ENCODE measurements around the gene TCF15.

Gene TCF15

DNA sequence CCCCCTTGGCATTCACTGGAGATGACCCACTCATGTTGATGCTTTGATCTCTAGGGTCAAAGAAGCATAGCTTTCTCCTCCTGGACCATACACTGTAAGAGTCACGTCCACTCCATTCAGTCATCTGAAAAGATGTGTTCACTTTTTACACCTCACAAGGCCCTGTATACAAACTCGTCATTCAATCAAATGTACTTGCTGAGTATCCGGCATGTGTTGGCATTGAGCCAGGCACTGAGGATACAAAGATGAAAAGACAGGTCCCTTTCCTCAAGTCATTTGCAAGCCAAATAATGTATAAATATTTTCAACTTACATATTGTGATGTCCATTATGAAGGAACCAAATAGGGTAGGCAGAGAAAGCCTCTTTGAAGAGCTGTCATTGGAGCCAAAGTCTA lies 34.0 kb downstream of the TCF15 start:
- DNase-seq: peak in 1 of 3 experiments; percentile 35

DNA sequence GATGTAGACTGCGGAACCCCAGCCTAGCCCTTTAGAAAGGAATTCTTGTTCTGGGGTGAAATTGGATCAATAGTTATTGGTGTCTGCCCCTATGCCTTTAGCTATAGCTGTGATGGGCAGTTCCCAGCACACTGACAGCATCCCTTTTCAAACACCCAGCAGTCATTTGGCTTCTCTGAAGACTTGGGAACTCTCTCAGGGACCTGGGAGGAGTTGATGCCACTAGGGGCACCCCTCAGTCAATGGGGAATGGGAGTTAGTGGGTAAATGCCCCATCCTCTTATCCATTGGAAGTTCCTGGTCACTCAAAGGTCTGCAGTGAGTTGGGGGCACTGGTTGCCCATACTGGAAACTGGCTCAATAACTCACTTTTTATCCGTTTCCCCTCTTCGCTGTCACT lies 34.9 kb downstream of the TCF15 start:
- no peak for DNase-seq

DNA sequence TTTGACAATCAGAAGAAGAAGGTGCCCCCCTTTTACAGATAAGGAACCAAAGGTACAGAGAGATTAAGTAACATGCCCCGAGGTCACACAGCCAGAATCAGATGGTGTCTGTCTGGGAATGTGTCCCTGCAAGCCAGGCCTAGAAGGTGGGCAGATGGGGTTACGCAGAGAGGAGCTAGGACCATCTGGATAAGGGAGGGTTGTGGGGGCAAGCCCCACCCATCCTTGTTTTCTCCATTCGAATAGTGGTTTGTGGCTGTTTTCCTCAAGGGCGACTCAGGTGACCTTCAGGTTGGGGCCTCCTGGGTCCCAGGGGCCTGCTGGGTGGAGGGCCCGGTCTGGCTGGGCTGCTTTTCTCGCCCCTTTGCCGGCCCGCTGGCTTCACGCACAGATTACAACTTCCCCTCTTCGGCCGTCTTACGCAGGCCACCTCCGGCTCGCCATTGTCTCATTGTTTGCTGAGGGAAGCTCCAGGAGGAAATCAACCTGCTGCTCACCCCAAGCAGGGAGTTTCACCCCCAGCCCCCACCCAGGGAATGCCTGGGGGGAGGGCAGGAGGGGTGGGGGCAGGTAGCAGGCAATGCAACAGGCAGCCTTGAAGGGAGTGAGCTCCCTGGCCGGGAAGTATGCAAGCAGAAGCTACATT lies 35.7 kb downstream of the TCF15 start:
- DNase-seq: peak in 1 of 3 experiments; percentile 27

DNA sequence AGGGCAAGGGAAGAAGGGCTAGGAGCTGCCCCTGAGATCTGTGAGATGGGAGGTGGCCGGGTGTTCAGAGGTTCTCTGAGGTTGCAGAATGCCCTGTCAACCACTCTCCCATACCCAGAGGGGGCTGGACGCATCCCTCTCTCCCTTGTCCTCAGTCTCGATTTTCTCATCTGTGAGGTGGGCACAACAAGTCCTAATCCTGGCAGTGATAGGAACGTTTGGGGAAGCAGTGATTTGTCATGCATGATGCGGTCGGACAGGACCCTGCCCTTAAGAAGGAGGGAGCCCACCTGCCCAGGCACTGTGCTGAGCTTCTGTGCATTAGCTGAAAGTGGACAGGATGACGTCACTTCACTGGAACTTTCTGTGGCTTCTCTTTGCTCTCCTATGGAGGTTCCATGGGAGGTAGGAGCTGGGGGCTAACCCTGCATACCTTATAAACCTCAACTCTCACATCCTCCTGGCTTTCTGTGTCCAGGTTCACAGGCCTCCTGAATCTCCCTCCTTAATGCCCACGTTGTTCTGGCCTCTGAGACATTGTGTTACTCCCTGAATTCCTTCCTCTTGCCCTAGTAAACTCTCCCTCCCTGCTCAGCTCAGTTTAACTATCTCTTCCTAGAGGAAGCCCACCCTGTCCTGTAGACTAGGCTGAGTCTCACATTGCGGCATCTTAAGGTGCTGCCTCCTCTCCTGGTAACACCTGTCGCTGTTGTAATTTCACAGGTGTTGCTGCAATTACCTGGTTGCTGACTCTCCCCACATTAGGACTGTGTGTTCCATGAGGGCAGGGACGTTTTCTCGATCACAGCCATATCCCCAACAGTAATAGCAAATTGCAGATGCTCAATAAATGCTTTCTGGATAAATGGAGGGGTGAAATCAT lies 36.5 kb downstream of the TCF15 start:
- no peak for DNase-seq

DNA sequence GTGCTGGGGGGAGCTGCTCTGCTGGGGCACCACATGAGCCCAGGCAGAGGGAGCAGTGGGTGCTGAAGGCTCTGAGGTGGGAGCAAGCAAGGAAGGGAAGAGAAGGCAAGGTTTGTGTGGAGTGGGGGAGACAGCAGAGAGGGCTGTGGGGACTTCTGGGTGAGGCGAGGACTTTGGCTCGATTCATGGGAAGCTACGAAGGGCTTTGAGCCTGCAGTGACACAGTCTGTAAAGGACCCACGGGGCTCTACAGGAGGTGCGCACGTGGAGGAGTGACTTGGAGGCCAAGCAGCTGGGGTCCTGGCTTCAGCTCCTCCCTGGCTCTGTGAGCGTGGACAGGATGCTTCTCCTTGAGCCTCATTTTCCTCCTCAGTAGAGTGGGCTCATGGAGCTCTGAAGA lies 37.4 kb downstream of the TCF15 start:
- DNase-seq: no peak

DNA sequence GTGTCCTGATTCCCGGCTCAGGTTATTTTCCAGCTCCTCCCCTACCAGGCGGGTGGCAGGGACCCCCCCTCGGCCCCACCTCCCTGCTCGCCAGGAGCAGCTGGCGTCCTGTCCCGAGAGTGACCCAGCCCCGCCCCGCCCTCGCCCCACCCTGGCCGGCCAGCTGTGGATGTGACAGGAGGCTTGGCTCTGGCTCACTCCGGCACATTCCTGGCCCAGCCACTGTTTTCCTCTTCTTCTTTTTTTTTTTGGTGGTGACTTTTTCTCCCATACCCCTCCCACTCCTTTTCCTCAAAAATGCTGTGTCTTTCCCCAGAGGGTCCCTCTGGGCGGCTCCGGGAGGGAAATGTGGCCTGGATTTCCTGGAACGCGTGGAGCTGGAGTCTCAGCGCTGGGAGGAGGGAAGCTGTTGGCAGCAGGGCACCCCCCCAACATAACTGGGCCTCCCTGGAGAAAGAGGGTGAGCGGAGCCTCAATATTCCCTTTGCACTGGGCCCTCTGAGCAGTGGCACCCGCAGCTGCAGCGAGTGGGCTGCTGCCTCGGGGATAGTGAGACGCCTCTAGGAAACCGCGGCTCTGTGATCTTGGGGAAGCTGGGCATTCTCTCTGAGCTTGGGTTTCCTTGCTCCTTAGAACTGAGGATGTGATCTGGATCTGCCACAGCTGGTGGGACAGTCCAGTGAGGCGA lies 38.2 kb downstream of the TCF15 start:
- DNase-seq: no peak

DNA sequence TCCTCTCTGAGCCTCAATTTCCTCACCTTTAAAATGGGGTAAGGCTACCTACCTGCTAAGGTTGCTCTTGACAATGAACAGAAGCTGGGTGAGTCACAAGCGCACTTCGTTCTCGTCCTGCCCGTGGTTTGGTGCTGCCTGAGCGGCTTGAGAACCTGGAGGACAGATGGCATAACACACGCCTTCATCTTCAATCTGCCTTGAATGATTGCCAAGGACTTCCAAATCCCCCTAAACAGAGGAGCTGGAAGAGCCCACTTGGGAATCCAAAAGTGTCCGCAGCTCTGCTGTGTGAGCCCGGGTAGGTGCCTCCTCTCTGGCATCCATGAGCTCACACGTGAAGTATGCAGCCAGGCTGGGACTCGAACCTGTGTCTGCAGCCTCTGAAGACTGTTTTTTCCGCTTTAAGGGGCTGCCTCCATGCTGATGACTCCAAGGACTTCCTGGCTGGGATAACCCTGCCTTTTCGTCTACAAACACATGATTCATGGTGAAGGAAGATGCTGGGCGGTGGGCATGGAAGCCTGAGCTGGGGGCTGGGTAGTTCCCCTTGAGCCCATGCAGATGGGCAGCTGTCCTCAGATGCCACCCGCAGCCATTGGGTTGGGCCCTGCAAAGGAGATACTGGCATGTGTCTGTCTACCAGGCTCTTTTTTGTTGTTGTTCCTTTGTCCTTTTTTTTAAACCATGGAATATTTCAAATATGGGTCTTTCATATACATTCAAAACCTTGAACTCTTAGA lies 41.3 kb downstream of the TCF15 start:
- DNase-seq: no peak

DNA sequence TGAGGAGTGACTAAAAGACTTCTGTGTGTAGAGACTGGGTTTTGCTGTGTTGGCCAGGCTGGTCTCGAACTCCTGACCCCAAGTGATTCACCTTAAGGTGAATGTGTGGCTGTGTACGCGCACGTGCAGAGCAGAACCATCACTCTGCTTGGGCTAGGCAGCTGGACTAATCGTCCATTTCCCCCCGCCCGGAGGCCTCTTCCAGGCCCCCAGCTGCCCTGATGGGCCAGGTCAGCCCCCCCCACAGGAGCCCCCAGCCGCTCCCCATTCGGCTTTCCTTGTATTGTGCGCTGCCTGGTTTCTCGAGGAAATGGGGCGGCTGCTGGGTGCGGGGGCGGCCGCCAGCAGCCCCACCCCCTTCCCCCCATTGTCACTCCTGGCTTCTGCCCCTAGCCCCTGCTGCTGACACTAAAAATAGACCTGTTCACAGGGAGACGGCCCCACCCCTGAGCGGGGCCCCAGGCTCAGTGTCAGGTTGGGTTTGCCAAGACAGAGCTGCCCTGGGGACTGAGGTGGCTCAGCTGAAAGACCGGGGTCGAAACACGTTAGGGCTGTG lies 41.9 kb downstream of the TCF15 start:
- DNase-seq: no peak

DNA sequence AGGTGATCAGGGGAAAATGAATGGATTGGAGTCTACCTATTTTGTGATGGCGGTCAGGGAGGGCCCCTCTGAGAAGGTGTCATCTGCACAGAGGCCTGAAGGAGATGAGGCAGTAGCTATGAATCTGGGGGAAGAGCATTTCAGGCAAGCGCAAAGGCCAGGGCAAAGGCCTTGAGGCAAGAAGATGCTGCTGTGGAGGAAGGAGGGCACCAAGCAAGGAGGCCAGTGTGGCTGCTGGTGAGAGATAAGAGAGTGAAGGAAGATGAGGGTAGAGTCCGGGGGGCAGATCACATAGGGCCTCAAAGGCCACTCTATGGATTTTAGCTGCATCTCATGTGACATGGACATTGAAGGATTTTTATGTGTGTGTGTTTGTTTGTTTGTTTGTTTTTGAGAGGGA lies 45.9 kb downstream of the TCF15 start:
- DNase-seq: no peak

DNA sequence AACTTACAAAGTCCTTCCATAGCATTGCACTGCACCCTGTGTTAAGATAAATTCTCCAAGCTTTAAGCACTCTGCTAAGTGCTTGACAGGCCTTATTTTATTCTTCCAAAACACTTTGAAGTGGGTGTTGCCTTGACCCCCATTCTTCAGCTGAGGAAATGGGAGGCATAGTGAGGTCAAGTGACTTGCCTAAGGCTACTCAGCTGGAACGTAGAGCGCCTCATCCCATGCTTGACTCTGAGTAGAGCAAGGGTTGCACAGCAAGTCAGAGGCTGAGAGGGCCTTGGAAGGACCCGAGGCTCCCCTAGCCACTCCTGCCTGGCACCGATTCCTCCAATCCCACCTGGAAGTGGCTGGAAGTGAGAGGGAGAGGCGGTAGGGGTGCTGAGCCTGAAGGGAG lies 46.9 kb downstream of the TCF15 start:
- DNase-seq: no peak

DNA sequence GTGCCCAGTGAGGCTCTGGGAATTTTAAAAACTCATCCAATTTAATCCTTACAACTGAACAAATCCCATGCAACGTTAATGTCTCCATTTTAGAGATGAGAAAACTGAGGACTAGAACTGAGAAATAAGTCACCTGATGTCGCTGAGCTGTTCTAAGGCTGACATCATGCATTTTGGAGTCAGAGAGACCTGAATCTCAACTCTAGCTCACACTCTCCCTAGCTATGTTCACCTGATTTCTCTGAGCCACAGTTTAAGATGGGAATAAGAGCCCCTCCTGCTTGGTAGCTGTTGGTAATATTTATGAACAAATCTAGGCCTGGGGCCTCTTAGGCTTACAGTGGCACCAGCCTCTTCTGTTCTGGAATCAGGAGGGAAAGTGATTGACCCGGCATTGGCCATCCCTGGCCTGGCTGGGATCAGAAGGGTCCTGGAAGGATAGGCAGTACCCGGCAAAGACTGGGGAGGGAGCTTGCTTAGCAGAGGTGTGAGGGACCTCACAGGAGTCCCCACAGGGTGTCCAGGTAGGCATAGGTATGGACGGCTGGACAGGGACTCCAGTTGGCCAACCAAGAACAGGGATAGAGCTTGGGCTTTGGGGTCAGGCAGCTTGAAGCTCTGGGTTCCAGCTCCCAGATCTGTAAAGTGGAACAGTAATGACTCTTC lies 47.7 kb downstream of the TCF15 start:
- no peak for DNase-seq

DNA sequence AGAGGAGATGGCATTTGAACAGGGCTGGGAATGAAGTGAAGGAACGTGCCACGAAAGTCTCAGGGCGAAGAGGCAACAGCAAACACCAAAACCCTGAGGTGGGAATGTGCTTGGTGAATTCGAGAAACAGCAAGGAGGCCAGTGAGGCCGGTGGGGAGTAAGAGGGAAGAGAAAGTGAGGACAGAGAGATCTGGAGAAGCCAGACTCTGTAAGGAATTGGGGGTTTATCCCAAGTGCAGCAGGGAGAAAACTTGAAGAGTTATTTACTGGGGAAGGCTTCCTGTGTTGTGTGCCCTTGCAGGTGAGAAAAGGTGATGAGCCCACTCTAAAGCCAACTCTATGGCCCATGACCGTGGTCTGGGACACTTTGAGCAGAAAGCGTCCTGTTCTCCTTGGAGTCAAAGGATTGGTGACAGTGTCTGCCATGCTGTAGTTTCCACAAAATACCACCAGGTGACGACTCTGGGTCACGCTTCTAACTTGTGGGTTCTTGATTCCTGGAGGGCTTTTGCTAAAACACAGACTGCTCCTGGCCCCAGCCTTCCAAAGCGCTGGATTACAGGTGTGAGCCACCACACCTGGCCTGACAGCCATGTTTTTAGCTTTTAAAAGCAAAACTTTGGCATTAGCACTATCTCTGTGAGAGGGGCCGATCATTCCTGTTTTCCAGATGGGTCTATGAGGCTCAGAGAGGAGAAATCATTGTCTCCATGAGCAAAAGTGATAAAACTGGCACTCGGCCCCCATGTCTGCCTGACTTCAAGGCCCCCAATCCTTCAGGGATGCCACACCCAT lies 48.5 kb downstream of the TCF15 start:
- DNase-seq: peak; percentile 49 to 86 (median 54)

DNA sequence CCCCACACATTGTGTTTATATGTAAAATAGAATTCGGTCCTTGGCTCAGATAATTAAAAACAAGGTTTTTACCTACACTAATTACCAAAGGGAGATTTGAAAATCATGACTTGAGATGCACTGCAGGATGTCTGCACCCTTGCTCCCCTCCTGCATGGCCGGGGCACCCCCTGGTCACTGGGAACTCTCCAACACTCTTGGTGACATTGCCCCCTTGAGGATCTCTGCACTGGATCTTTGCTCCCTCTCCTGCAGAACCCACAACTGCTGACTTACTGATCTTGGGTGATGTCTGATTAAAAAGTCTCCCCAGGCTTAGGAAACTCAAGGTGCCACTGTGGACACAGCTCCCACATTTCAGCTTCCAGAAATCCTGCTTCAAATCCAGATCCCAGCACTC lies 49.4 kb downstream of the TCF15 start:
- no peak for DNase-seq

DNA sequence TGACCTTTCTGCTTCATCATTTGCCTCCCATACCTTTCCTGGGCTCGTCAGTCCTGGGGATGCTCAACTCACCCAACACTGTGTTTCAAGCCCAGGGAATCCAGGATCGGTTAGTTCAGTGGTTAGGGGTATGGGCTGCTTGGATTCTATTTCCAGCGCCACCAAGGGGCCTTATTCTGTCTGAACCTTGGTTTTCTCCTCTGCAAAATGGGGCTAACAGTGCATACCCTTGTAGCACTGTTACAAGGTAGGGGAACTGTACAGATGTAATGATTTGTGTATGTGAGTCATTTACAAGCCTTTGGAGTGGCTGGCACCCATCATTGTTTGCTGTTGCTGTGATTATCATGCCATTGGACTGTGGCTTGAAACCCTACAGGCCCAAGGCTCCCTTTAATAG lies 52.0 kb downstream of the TCF15 start:
- no peak for DNase-seq

DNA sequence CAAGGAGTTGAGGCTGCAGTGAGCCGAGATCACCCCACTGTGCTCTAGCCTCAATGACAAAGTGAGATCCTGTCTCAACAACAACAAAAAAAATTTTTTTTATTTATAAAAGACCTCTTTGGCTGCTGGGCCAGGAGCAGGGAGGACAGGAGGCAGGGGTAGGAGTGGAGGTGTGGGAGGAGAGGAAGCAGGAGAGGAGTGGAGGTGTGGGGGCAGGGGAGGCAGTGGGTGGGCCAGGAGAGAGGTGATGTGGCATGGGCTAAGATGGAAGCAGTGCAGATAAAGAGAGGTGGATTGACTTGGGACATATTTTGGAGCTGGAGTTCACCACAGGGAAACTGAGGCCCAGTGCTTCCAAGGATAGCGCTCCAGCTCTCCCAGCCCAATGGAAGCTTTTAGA lies 53.1 kb downstream of the TCF15 start:
- DNase-seq: no peak

DNA sequence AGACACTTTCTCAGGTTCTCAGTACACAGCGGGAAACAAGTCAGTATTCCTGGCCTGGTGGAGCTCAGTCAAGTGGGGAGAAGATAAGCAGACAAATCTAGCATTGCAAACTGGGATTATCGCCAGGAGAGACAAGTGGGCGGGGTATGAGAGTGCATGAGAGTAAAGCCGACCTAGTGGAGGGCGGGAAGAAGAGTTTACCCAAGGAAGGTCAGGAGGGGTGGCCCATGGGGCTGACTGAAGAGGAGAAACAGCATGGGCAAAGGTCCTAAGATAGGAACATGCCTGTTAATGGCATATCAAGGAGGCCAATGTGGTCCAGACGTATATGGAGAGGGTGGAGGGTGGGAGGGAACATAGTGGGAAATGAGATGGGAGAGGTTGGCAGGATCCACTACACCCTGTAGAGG lies 54.1 kb downstream of the TCF15 start:
- peak in 2 of 3 experiments; percentile 31 to 35 for DNase-seq

Data from NCI-H1417 (cell line).